G401 (cell line): ENCODE measurements around the gene ZNF777. TPM values are rescaled to one million over a fixed set of nuclear protein-coding genes. Genes with fewer than 3 reads are reported as not detected.

Source experiments
- total RNA-seq: library from RNA; depleted of rRNA; stranded (reverse); fragments of >200 nt; shearing (Covaris generic); gene quantifications from 2 replicates; pipeline ENCODE4 v1.2.3, GENCODE V29; 2014; rRNA removed

The ZNF777 gene
- total RNA-seq, 1 experiment from 2014 or later, result 21.1 TPM

Other genes with a start within 250 kb of the ZNF777 start
- gene ZNF212, start 221.4 kb downstream of the ZNF777 start, total RNA-seq, result 11.6 and 15.9 TPM in 2 replicates
- 12.8 and 16.9 TPM in 2 replicates for gene ZNF783, start 198.9 kb downstream of the ZNF777 start, total RNA-seq
- gene ZNF746, start 36.7 kb upstream of the ZNF777 start, total RNA-seq, result 24.2 and 30.4 TPM in 2 replicates